Thyroid gland (tissue), 4 donors: ENCODE data around the gene GGT6.

ENCODE experiments used
- POLR2A ChIP-seq, 2 donors: fragments of 450-650 bp; IDR thresholded peaks; one replicate each; pipeline ENCODE4 v1.6.1; 2017; ENCODE audit warnings: antibody characterized with exemption in 2 of 2, mild to moderate bottlenecking in 2 of 2, moderate library complexity in 1 of 2
- TF ChIP-seq, protein P1 (sequence below), 6 experiments: fragments of 200-600 bp in 3 of 6; fragments of 450-650 bp in 3 of 6; sonication (generic) in 3 of 6; IDR thresholded peaks; one replicate each; pipeline ENCODE4 v1.5.1; 2016 to 2019; ENCODE audit warnings: antibody characterized with exemption in 6 of 6, mild to moderate bottlenecking in 2 of 6, inconsistent platforms in 1 of 6, moderate library complexity in 1 of 6

DNA sequence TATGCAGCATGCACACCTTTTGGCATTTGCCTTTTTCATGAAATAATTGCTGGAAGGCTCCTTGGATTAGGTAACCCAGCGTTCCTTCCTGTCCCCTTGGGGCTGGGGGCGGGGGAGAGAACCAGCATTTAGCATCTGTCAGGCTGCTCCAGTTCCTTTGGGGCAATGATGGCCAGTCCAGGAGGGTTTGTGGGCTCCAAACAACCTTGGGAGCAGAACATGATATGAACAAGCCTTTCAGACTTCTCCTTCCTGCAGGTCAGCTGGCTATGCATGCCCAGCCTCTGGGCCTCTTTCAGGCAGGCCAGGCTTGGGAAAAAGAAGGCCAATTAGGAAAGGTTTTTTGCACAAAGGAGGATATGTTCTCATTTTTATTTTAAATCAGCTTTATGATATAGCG lies 22.8 kb upstream of the GGT6 start:
- TF ChIP-seq, protein P1, sequence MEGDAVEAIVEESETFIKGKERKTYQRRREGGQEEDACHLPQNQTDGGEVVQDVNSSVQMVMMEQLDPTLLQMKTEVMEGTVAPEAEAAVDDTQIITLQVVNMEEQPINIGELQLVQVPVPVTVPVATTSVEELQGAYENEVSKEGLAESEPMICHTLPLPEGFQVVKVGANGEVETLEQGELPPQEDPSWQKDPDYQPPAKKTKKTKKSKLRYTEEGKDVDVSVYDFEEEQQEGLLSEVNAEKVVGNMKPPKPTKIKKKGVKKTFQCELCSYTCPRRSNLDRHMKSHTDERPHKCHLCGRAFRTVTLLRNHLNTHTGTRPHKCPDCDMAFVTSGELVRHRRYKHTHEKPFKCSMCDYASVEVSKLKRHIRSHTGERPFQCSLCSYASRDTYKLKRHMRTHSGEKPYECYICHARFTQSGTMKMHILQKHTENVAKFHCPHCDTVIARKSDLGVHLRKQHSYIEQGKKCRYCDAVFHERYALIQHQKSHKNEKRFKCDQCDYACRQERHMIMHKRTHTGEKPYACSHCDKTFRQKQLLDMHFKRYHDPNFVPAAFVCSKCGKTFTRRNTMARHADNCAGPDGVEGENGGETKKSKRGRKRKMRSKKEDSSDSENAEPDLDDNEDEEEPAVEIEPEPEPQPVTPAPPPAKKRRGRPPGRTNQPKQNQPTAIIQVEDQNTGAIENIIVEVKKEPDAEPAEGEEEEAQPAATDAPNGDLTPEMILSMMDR (IDR thresholded peaks at IDR 0.05), result no peak
- no peak for TF ChIP-seq POLR2A (IDR thresholded peaks at IDR 0.05)
